Central memory CD8-positive, alpha-beta T cell (primary cell): ENCODE results near the gene AGRN.
"Not testable (repeated sequence)": the region's sequence is repeated elsewhere in the genome, so short reads cannot be mapped to it uniquely, and the experiment has no call there.

Experiments used
- ATAC-seq: fragments of 150-1000 bp; cut with Tn5 transposase; replicated peaks from 2 replicates; pipeline ENCODE4 v1.10.0; 2022; ENCODE audit warnings: mild to moderate bottlenecking, moderate FRiP score, moderate number of reproducible peaks; ENCODE audit not compliant: poor library complexity, severe bottlenecking; ENCODE audit errors: extremely low read depth
- DNase-seq, 2 donors: peaks; one replicate each; pipeline ENCODE4 v3.0.0; 2021; ENCODE audit warnings: low spot score in 2 of 2
- H3K27ac Mint-ChIP-seq: one replicate; pipeline ENCODE4 v1.8.0; 2022; ENCODE audit warnings: low read depth, mild to moderate bottlenecking, moderate library complexity, mixed read lengths
- H3K27me3 Mint-ChIP-seq: one replicate; pipeline ENCODE4 v1.8.0; 2022; ENCODE audit warnings: mixed read lengths
- H3K36me3 Mint-ChIP-seq: one replicate; pipeline ENCODE4 v1.8.0; 2022; ENCODE audit warnings: mild to moderate bottlenecking, moderate library complexity, mixed read lengths; ENCODE audit not compliant: insufficient read depth
- H3K4me1 Mint-ChIP-seq: one replicate; pipeline ENCODE4 v1.8.0; 2022; ENCODE audit warnings: mixed read lengths
- H3K4me3 Mint-ChIP-seq: one replicate; pipeline ENCODE4 v1.8.0; 2022; ENCODE audit warnings: mild to moderate bottlenecking, moderate library complexity, mixed read lengths
- H3K9me3 Mint-ChIP-seq: one replicate; pipeline ENCODE4 v1.8.0; 2022; ENCODE audit warnings: mixed read lengths

Gene AGRN

GRCh38 chr1:998995-999724, 20.8 kb upstream of the AGRN start:
- peaks cover 13% of the 10 kb centered on the region for H3K4me1 Mint-ChIP-seq
- ATAC-seq (no peak), DNase-seq (no peak)
- H3K36me3 Mint-ChIP-seq = peaks cover 7% of the 10 kb centered on the region
- H3K9me3 Mint-ChIP-seq = no peaks in the 10 kb centered on the region
- H3K4me3 Mint-ChIP-seq = peak overlapping the region; percentile 11
- no peak overlapping the region for H3K27ac Mint-ChIP-seq
- peaks cover 51% of the 10 kb centered on the region for H3K27me3 Mint-ChIP-seq

- no peak for DNase-seq
- H3K27me3 Mint-ChIP-seq = peaks cover 53% of the 10 kb centered on the region
- H3K27ac Mint-ChIP-seq = peak within 1 kb of the TSS; percentile 79
- peak within 1 kb of the TSS; percentile 72 for H3K4me3 Mint-ChIP-seq
- H3K36me3 Mint-ChIP-seq = peaks cover 7% of the 10 kb centered on the region
- H3K4me1 Mint-ChIP-seq = peaks cover 16% of the 10 kb centered on the region
- no peaks in the 10 kb centered on the region for H3K9me3 Mint-ChIP-seq
- peak; percentile 37 for ATAC-seq
Measured at GRCh38 chr1:999725-1000356, 20.1 kb upstream of the AGRN start, which contains the start of gene HES4. HES4 (minus strand) TSS chr1:1000097; CDS start chr1:999973, 124 bp downstream.

GRCh38 chr1:1000357-1001056, 19.4 kb upstream of the AGRN start:
- H3K36me3 Mint-ChIP-seq = peaks cover 7% of the 10 kb centered on the region
- DNase-seq (peak; percentile 71), ATAC-seq (peak; percentile 46)
- H3K4me3 Mint-ChIP-seq = peak overlapping the region; percentile 72
- no peaks in the 10 kb centered on the region for H3K9me3 Mint-ChIP-seq
- H3K27ac Mint-ChIP-seq = peak overlapping the region; percentile 79
- peaks cover 53% of the 10 kb centered on the region for H3K27me3 Mint-ChIP-seq
- peaks cover 22% of the 10 kb centered on the region for H3K4me1 Mint-ChIP-seq

GRCh38 chr1:1001057-1001783, 18.7 kb upstream of the AGRN start:
- peaks cover 53% of the 10 kb centered on the region for H3K27me3 Mint-ChIP-seq
- no peaks in the 10 kb centered on the region for H3K9me3 Mint-ChIP-seq
- ATAC-seq = no peak
- H3K27ac Mint-ChIP-seq = peak overlapping the region; percentile 79
- peaks cover 15% of the 10 kb centered on the region for H3K4me1 Mint-ChIP-seq
- H3K36me3 Mint-ChIP-seq = peaks cover 4% of the 10 kb centered on the region
- H3K4me3 Mint-ChIP-seq = peak overlapping the region; percentile 72
- no peak for DNase-seq

GRCh38 chr1:1003618-1004419, 16.1 kb upstream of the AGRN start:
- H3K27me3 Mint-ChIP-seq = peaks cover 62% of the 10 kb centered on the region
- no peak overlapping the region for H3K4me3 Mint-ChIP-seq

GRCh38 chr1:1004420-1004779, 15.5 kb upstream of the AGRN start:
- peaks cover 15% of the 10 kb centered on the region for H3K4me1 Mint-ChIP-seq
- peaks cover 4% of the 10 kb centered on the region for H3K36me3 Mint-ChIP-seq
- no peak overlapping the region for H3K27ac Mint-ChIP-seq
- H3K4me3 Mint-ChIP-seq = no peak overlapping the region
- H3K9me3 Mint-ChIP-seq = no peaks in the 10 kb centered on the region
- ATAC-seq (no peak), DNase-seq (no peak)
- H3K27me3 Mint-ChIP-seq = peaks cover 65% of the 10 kb centered on the region

More at GRCh38 chr1:1003618-1004419, 16.1 kb upstream of the AGRN start:
- peaks cover 15% of the 10 kb centered on the region for H3K4me1 Mint-ChIP-seq
- DNase-seq (no peak), ATAC-seq (no peak)
- peaks cover 4% of the 10 kb centered on the region for H3K36me3 Mint-ChIP-seq
- no peaks in the 10 kb centered on the region for H3K9me3 Mint-ChIP-seq
- H3K27ac Mint-ChIP-seq = no peak overlapping the region

GRCh38 chr1:1004780-1005697, 14.9 kb upstream of the AGRN start:
- Mint-ChIP-seq H3K4me3 (peak overlapping the region; percentile 29), H3K27me3 (peaks cover 65% of the 10 kb centered on the region), H3K4me1 (peaks cover 15% of the 10 kb centered on the region), H3K27ac (no peak overlapping the region), H3K9me3 (no peaks in the 10 kb centered on the region), H3K36me3 (peaks cover 4% of the 10 kb centered on the region)
- ATAC-seq (no peak), DNase-seq (no peak)

- Mint-ChIP-seq H3K4me1 (peaks cover 12% of the 10 kb centered on the region), H3K27ac (no peak overlapping the region), H3K27me3 (peaks cover 61% of the 10 kb centered on the region), H3K36me3 (peaks cover under 1% of the 10 kb centered on the region), H3K4me3 (no peak overlapping the region), H3K9me3 (no peaks in the 10 kb centered on the region)
- ATAC-seq (no peak), DNase-seq (no peak)
Measured at GRCh38 chr1:1005774-1006304, 14.1 kb upstream of the AGRN start.

- Mint-ChIP-seq H3K9me3 (no peaks in the 10 kb centered on the region), H3K4me3 (no peak overlapping the region), H3K27ac (no peak overlapping the region), H3K4me1 (peaks cover 9% of the 10 kb centered on the region), H3K36me3 (no peaks in the 10 kb centered on the region), H3K27me3 (peaks cover 57% of the 10 kb centered on the region)
- no peak for ATAC-seq
- DNase-seq = no peak
Measured at GRCh38 chr1:1006305-1007159, 13.4 kb upstream of the AGRN start.

- H3K4me1 Mint-ChIP-seq = peaks cover 25% of the 10 kb centered on the region
- not testable (repeated sequence) for DNase-seq, H3K9me3 Mint-ChIP-seq, H3K4me3 Mint-ChIP-seq, ATAC-seq, H3K27ac Mint-ChIP-seq
- peaks cover 12% of the 10 kb centered on the region for H3K36me3 Mint-ChIP-seq
- H3K27me3 Mint-ChIP-seq = peaks cover 33% of the 10 kb centered on the region
Measured at GRCh38 chr1:1010131-1010530, 9.8 kb upstream of the AGRN start.
